Panc1 (cell line): ENCODE results near the gene NF1. TPM values are rescaled to one million over a fixed set of nuclear protein-coding genes. Genes with fewer than 3 reads are reported as not detected.
A peak's percentile ranks its signal among the peaks of the same experiment; 100 is the strongest.

ENCODE experiments used
- ATAC-seq: fragments of 200-7000 bp; cut with Tn5 transposase; 2 replicates; pipeline ENCODE4 v1.9.1; 2020; ENCODE audit warnings: mild to moderate bottlenecking, moderate library complexity
- BruUV-seq: library from RNA; stranded (reverse); fragments of 400-500 nt; replicated peaks from 2 replicates; lab custom pipeline; 2021; lab: Mats Ljungman, UMichigan
- CTCF ChIA-PET: fragments of 300-600 bp; sonication (Branson Sonifier 250); formaldehyde crosslinking; loops from one replicate; lab custom pipeline; 2022; ENCODE audit warnings: antibody characterized with exemption; lab: Charles Lee
- POLR2A ChIA-PET: fragments of 300-600 bp; sonication (Branson Sonifier 250); formaldehyde crosslinking; loops from one replicate; lab custom pipeline; 2022; ENCODE audit warnings: antibody characterized with exemption; lab: Charles Lee
- DNase-seq: peaks from one replicate; pipeline ENCODE4 v3.0.0-alpha.2; 2010; ENCODE audit warnings: low read depth, low spot score
- H3K27ac ChIP-seq: 2 replicates; pipeline ENCODE4 v1.5.1; 2011; ENCODE audit warnings: mild to moderate bottlenecking, low read length, inconsistent platforms
- H3K27me3 ChIP-seq: fragments of 200-500 bp; sonication (Bioruptor generic); 2 replicates; pipeline ENCODE4 v1.6.0; 2014; ENCODE audit warnings: low read length, inconsistent platforms; ENCODE audit not compliant: control insufficient read depth, insufficient read depth
- H3K36me3 ChIP-seq: fragments of 200-500 bp; sonication (Bioruptor generic); 2 replicates; pipeline ENCODE4 v1.5.1; 2014; ENCODE audit warnings: inconsistent platforms, mild to moderate bottlenecking, low read length, moderate library complexity; ENCODE audit not compliant: control insufficient read depth, insufficient read depth
- H3K4me1 ChIP-seq: 2 replicates; pipeline ENCODE4 v1.5.1; 2011; ENCODE audit warnings: inconsistent platforms, mild to moderate bottlenecking, low read length, moderate library complexity; ENCODE audit not compliant: control insufficient read depth, insufficient read depth
- H3K4me3 ChIP-seq, 2 experiments: 2 replicates each; pipeline ENCODE4 v1.5.1; 2011 to 2012; ENCODE audit warnings: low read depth in 2 of 2, low read length in 2 of 2, mild to moderate bottlenecking in 2 of 2, inconsistent platforms in 1 of 2, moderate library complexity in 1 of 2
- H3K9me3 ChIP-seq: fragments of 200-500 bp; sonication (Bioruptor generic); 2 replicates; pipeline ENCODE4 v1.5.1; 2014; ENCODE audit warnings: low read depth, mild to moderate bottlenecking, inconsistent platforms, low read length, moderate library complexity; ENCODE audit not compliant: control insufficient read depth, insufficient read depth
- POLR2AphosphoS5 ChIP-seq: IDR thresholded peaks from 2 replicates; pipeline ENCODE4 v1.6.1; 2012; ENCODE audit warnings: mild to moderate bottlenecking, low read depth, low read length, moderate library complexity
- SIN3A ChIP-seq: IDR thresholded peaks from 2 replicates; pipeline ENCODE4 v1.6.1; 2012; ENCODE audit warnings: low read depth, mild to moderate bottlenecking, low read length, moderate library complexity, borderline replicate concordance; ENCODE audit not compliant: insufficient read depth
- TCF7L2 ChIP-seq: IDR thresholded peaks from 2 replicates; pipeline ENCODE4 v1.6.1; 2011; ENCODE audit warnings: mild to moderate bottlenecking, low read depth, low read length, inconsistent platforms
- in situ Hi-C: cut with HindIII; loops from 2 replicates; pipeline ENCODE4 v1.10.0; 2016; ENCODE audit warnings: low sequenced_read_pairs, low pct_unique_long_range_greater_than_20kb
- intact Hi-C: fragments of 100-400 bp; cut with micrococcal nuclease; formaldehyde crosslinking; loops from one replicate; pipeline ENCODE4 v1.10.0; 2022; ENCODE audit not compliant: unreplicated experiment
- total RNA-seq: library from RNA; stranded (reverse); gene quantifications from one replicate; pipeline ENCODE4 v1.2.1, GENCODE V29; 2021; ENCODE audit not compliant: unreplicated experiment
- TF ChIP-seq, protein P1 (sequence below), 2 experiments: IDR thresholded peaks; 2 replicates each; pipeline ENCODE4 v1.6.1; 2011 to 2012; ENCODE audit warnings: low read depth in 2 of 2, control low read depth in 1 of 2, low read length in 1 of 2, mild to moderate bottlenecking in 1 of 2, moderate library complexity in 1 of 2; ENCODE audit not compliant: insufficient read depth in 1 of 2
- TF ChIP-seq, protein P2 (sequence below): fragments of 450-650 bp; IDR thresholded peaks from 2 replicates; pipeline ENCODE4 v1.5.1; 2017; ENCODE audit warnings: mild to moderate bottlenecking

NF1 gene
- total RNA-seq, 1 experiment from 2014 or later = 82.5 TPM

DNA sequence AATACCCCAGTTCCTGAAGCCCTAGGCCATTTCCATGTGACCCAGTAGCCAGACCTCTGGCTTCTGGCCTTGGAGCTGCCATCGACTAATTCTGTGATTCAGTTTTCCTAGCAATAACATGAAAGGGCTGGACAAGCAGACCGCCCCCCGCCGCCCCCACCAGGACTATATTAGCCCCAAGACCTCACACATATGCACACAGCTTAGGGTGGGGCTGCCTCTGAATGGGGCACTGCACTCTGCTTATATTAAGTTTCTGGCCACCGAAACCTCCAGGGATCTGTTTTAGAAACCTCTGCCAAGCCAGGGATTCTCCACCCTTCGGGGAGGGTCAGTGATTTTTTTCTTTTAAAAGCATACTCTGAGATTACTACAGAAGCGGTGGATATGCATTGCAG is 299.0 kb downstream of the NF1 start:
- Histone ChIP-seq H3K36me3 (no peaks in the 10 kb centered on the region), H3K27me3 (no peaks in the 10 kb centered on the region), H3K9me3 (no peaks in the 10 kb centered on the region), H3K27ac (no peak overlapping the region), H3K4me3 (no peak overlapping the region), H3K4me1 (no peaks in the 10 kb centered on the region)
- ChIA-PET POLR2A (no interaction called here), CTCF (no interaction called here)
- in situ Hi-C loops (no loop called here), intact Hi-C loops (no loop called here)
- TF ChIP-seq SIN3A (no peak), POLR2AphosphoS5 (no peak), TCF7L2 (no peak)
- TF ChIP-seq, protein P1, sequence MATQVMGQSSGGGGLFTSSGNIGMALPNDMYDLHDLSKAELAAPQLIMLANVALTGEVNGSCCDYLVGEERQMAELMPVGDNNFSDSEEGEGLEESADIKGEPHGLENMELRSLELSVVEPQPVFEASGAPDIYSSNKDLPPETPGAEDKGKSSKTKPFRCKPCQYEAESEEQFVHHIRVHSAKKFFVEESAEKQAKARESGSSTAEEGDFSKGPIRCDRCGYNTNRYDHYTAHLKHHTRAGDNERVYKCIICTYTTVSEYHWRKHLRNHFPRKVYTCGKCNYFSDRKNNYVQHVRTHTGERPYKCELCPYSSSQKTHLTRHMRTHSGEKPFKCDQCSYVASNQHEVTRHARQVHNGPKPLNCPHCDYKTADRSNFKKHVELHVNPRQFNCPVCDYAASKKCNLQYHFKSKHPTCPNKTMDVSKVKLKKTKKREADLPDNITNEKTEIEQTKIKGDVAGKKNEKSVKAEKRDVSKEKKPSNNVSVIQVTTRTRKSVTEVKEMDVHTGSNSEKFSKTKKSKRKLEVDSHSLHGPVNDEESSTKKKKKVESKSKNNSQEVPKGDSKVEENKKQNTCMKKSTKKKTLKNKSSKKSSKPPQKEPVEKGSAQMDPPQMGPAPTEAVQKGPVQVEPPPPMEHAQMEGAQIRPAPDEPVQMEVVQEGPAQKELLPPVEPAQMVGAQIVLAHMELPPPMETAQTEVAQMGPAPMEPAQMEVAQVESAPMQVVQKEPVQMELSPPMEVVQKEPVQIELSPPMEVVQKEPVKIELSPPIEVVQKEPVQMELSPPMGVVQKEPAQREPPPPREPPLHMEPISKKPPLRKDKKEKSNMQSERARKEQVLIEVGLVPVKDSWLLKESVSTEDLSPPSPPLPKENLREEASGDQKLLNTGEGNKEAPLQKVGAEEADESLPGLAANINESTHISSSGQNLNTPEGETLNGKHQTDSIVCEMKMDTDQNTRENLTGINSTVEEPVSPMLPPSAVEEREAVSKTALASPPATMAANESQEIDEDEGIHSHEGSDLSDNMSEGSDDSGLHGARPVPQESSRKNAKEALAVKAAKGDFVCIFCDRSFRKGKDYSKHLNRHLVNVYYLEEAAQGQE (IDR thresholded peaks at IDR 0.05; ENCODE audit: insufficient read depth in 1 of 2, low read depth in 2 of 2, low read length in 1 of 2) = no peak
- TF ChIP-seq, protein P2, sequence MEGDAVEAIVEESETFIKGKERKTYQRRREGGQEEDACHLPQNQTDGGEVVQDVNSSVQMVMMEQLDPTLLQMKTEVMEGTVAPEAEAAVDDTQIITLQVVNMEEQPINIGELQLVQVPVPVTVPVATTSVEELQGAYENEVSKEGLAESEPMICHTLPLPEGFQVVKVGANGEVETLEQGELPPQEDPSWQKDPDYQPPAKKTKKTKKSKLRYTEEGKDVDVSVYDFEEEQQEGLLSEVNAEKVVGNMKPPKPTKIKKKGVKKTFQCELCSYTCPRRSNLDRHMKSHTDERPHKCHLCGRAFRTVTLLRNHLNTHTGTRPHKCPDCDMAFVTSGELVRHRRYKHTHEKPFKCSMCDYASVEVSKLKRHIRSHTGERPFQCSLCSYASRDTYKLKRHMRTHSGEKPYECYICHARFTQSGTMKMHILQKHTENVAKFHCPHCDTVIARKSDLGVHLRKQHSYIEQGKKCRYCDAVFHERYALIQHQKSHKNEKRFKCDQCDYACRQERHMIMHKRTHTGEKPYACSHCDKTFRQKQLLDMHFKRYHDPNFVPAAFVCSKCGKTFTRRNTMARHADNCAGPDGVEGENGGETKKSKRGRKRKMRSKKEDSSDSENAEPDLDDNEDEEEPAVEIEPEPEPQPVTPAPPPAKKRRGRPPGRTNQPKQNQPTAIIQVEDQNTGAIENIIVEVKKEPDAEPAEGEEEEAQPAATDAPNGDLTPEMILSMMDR = no peak
- DNase-seq (no peak), ATAC-seq (no peak)
- no TSS peak for BruUV-seq

DNA sequence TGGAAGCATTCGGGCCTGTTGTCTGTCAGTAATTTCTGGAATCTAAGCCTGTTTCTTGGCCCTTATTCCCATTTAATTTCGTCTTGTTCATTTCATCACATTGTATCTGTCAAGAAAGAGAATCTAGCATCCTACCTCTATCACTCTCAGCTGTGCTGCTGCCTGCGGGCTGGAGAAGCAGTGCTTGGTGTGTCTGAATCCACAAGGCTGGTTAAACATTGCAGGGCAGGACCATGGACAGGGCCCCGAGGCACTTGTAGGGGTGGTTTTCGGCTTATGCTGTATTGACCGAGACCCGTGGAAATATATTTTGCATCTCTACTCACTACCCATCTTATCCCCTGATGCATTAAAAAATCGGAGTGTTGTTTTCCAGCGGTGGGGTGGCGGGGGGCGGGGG is 299.8 kb downstream of the NF1 start:
- ATAC-seq = no peak
- DNase-seq = no peak
- in situ Hi-C loops = no loop called here

More for the DNA sequence above, 299.8 kb downstream of the NF1 start:
- Histone ChIP-seq H3K4me3 (no peak overlapping the region), H3K36me3 (no peaks in the 10 kb centered on the region), H3K9me3 (no peaks in the 10 kb centered on the region), H3K27ac (no peak overlapping the region), H3K27me3 (no peaks in the 10 kb centered on the region), H3K4me1 (no peaks in the 10 kb centered on the region)
- CTCF ChIA-PET = no interaction called here
- TF ChIP-seq, protein P1 (IDR thresholded peaks at IDR 0.05; ENCODE audit: insufficient read depth in 1 of 2, low read depth in 2 of 2, low read length in 1 of 2) = peak; percentile 98
- no peak for TF ChIP-seq TCF7L2
- intact Hi-C loops = no loop called here
- no TSS peak for BruUV-seq
- POLR2A ChIA-PET = no interaction called here
